ENCODE measurements around the gene FUT8.
A peak's percentile ranks its signal among the peaks of the same experiment; 100 is the strongest.

FUT8 gene

GRCh38 chr14:65410640-65411039, 1.9 kb upstream of the FUT8 start:
- peak overlapping the region; percentile 70 for H3K4me2 ChIP-seq (ENCODE audit: low read depth, low read length, poor library complexity, severe bottlenecking)
- peak overlapping the region; percentile 95 for H3K4me3 ChIP-seq (ENCODE audit: low read length, poor library complexity, severe bottlenecking)

GRCh38 chr14:65411656-65412031, 886 bp upstream of the FUT8 start:
- H3K9ac ChIP-seq (ENCODE audit: low read depth, low read length, poor library complexity, severe bottlenecking) = peak overlapping the region; percentile 90
- H4K20me1 ChIP-seq (ENCODE audit: insufficient read depth, low read length, poor library complexity, severe bottlenecking) = peaks cover 30% of the 10 kb centered on the region
- H3K27me3 ChIP-seq (ENCODE audit: insufficient read depth, low read length, poor library complexity, severe bottlenecking) = no peaks in the 10 kb centered on the region
- no peaks in the 10 kb centered on the region for H3F3A ChIP-seq (ENCODE audit: low read depth)
- H3K9me3 ChIP-seq (ENCODE audit: insufficient read depth, low read depth, low read length) = no peaks in the 10 kb centered on the region
- H3K4me3 ChIP-seq (ENCODE audit: low read length, poor library complexity, severe bottlenecking) = peak overlapping the region; percentile 95
- no peaks in the 10 kb centered on the region for H3K36me3 ChIP-seq (ENCODE audit: insufficient read depth, low read length)
- TF ChIP-seq, protein P1, sequence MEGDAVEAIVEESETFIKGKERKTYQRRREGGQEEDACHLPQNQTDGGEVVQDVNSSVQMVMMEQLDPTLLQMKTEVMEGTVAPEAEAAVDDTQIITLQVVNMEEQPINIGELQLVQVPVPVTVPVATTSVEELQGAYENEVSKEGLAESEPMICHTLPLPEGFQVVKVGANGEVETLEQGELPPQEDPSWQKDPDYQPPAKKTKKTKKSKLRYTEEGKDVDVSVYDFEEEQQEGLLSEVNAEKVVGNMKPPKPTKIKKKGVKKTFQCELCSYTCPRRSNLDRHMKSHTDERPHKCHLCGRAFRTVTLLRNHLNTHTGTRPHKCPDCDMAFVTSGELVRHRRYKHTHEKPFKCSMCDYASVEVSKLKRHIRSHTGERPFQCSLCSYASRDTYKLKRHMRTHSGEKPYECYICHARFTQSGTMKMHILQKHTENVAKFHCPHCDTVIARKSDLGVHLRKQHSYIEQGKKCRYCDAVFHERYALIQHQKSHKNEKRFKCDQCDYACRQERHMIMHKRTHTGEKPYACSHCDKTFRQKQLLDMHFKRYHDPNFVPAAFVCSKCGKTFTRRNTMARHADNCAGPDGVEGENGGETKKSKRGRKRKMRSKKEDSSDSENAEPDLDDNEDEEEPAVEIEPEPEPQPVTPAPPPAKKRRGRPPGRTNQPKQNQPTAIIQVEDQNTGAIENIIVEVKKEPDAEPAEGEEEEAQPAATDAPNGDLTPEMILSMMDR (conservative IDR thresholded peaks at IDR 0.05; ENCODE audit: low read length) = no peak
- TF ChIP-seq EZH2phosphoT487 (IDR thresholded peaks at IDR 0.05; ENCODE audit: borderline replicate concordance) = no peak
- peaks cover 36% of the 10 kb centered on the region for H3K4me1 ChIP-seq (ENCODE audit: insufficient read depth, low read length, poor library complexity, severe bottlenecking)
- H3K79me2 ChIP-seq (ENCODE audit: insufficient read depth, low read length) = peaks cover 37% of the 10 kb centered on the region
- H3K9me2 ChIP-seq (replicated peaks; ENCODE audit: low read depth, low read length) = no peaks in the 10 kb centered on the region
- H3K4me2 ChIP-seq (ENCODE audit: low read depth, low read length, poor library complexity, severe bottlenecking) = peak overlapping the region; percentile 70
- H2AFZ ChIP-seq (ENCODE audit: low read length) = peak overlapping the region; percentile 92

More at GRCh38 chr14:65410640-65411039, 1.9 kb upstream of the FUT8 start:
- Histone ChIP-seq H3K4me1 (ENCODE audit: insufficient read depth, low read length, poor library complexity, severe bottlenecking) (peaks cover 27% of the 10 kb centered on the region), H4K20me1 (ENCODE audit: insufficient read depth, low read length, poor library complexity, severe bottlenecking) (peaks cover 20% of the 10 kb centered on the region), H3K79me2 (ENCODE audit: insufficient read depth, low read length) (peaks cover 28% of the 10 kb centered on the region), H3K9me3 (ENCODE audit: insufficient read depth, low read depth, low read length) (no peaks in the 10 kb centered on the region), H2AFZ (ENCODE audit: low read length) (no peak overlapping the region), H3K27me3 (ENCODE audit: insufficient read depth, low read length, poor library complexity, severe bottlenecking) (no peaks in the 10 kb centered on the region), H3K9ac (ENCODE audit: low read depth, low read length, poor library complexity, severe bottlenecking) (no peak overlapping the region), H3F3A (ENCODE audit: low read depth) (no peaks in the 10 kb centered on the region), H3K9me2 (replicated peaks; ENCODE audit: low read depth, low read length) (no peaks in the 10 kb centered on the region), H3K36me3 (ENCODE audit: insufficient read depth, low read length) (no peaks in the 10 kb centered on the region)
- TF ChIP-seq, protein P1 (conservative IDR thresholded peaks at IDR 0.05; ENCODE audit: low read length) = no peak
- TF ChIP-seq EZH2phosphoT487 (IDR thresholded peaks at IDR 0.05; ENCODE audit: borderline replicate concordance) = no peak

DNA sequence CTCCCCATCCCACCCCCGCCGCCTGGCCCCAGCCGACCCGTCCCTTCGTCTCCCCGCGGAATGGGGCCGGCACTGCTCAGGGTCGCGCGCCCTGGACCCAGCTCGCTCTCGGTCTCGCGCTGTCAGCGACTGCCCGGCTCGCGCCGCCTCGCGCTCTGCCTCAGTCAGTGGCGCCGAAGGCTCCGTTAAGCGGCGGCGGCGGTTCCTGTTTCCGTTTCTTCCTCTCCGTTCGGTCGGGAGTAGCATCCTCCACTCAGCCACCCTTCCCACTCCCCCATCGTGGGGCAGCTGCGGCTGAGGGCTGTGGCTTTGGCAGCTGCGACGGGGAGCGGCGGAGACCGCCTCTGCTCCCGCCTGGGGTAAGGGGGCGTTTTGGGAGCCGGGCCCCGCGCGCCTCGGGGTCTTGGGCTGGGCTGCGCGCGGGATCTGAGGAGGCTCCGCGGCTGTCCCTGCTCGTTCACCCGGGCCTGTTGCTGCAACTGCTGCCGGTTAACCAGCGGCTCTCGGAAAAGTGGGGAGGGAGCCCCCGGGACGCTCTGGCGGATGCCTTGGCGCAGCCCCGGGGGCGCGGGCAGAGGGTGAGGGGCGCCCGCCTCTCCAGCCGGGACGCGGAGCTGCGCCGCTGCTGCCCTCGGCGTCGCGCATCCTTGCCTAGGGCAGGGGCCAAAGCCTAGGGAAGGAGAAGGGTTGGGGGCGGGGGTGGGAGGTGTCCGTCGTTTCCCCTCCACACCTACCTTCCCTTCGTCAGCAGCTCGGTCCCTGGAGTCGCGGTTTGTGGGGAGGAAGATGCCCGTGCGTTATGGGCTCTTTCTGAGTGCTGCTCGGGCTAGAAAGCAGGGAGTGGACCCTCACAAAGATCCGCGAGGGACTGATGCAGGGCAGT, 567 bp downstream of the FUT8 start:
- Histone ChIP-seq H3K79me2 (ENCODE audit: insufficient read depth, low read length) (peaks cover 52% of the 10 kb centered on the region), H3K27me3 (ENCODE audit: insufficient read depth, low read length, poor library complexity, severe bottlenecking) (no peaks in the 10 kb centered on the region), H3K4me3 (ENCODE audit: low read length, poor library complexity, severe bottlenecking) (peak overlapping the region; percentile 95), H3F3A (ENCODE audit: low read depth) (no peaks in the 10 kb centered on the region), H3K9ac (ENCODE audit: low read depth, low read length, poor library complexity, severe bottlenecking) (peak overlapping the region; percentile 87), H3K9me2 (replicated peaks; ENCODE audit: low read depth, low read length) (no peaks in the 10 kb centered on the region), H2AFZ (ENCODE audit: low read length) (peak overlapping the region; percentile 83), H4K20me1 (ENCODE audit: insufficient read depth, low read length, poor library complexity, severe bottlenecking) (peaks cover 43% of the 10 kb centered on the region), H3K36me3 (ENCODE audit: insufficient read depth, low read length) (no peaks in the 10 kb centered on the region), H3K9me3 (ENCODE audit: insufficient read depth, low read depth, low read length) (no peaks in the 10 kb centered on the region), H3K4me2 (ENCODE audit: low read depth, low read length, poor library complexity, severe bottlenecking) (peak overlapping the region; percentile 90), H3K4me1 (ENCODE audit: insufficient read depth, low read length, poor library complexity, severe bottlenecking) (peaks cover 40% of the 10 kb centered on the region)
- no peak for TF ChIP-seq EZH2phosphoT487 (IDR thresholded peaks at IDR 0.05; ENCODE audit: borderline replicate concordance)

Data from Loucy (cell line).